BJ (cell line): ENCODE data around the gene GYG2. TPM values are rescaled to one million over a fixed set of nuclear protein-coding genes. Genes with fewer than 3 reads are reported as not detected.

Experiments used
- CTCF ChIA-PET: fragments of 350-600 bp; formaldehyde crosslinking; extraction: SDS; loops from one replicate; lab custom pipeline; 2021; ENCODE audit warnings: antibody characterized with exemption, inconsistent platforms; lab: Yijun Ruan, JAX
- POLR2A ChIA-PET: fragments of 300-600 bp; sonication (Branson Sonifier 250); formaldehyde crosslinking; extraction: SDS; loops from one replicate; lab custom pipeline; 2021; ENCODE audit warnings: antibody characterized with exemption; lab: Charles Lee
- DNase-seq: peaks from one replicate; pipeline ENCODE4 v3.0.0-alpha.2; 2011; ENCODE audit warnings: low read depth
- H3K27me3 ChIP-seq: 2 replicates; pipeline ENCODE4 v1.6.0; 2011; ENCODE audit warnings: low read length; ENCODE audit not compliant: control insufficient read depth, insufficient read depth
- H3K36me3 ChIP-seq: 2 replicates; pipeline ENCODE4 v1.5.1; 2011; ENCODE audit warnings: low read length; ENCODE audit not compliant: control insufficient read depth, insufficient read depth
- H3K4me3 ChIP-seq: 2 replicates; pipeline ENCODE4 v1.5.1; 2011; ENCODE audit warnings: low read depth, mild to moderate bottlenecking, control low read depth, low read length
- CTCF ChIP-seq: IDR thresholded peaks from 2 replicates; pipeline ENCODE4 v1.5.1; 2011; ENCODE audit warnings: low read depth, mild to moderate bottlenecking, control low read depth, inconsistent platforms, low read length, moderate library complexity; ENCODE audit not compliant: insufficient read depth
- polyA plus RNA-seq: library from polyadenylated mRNA; depleted of rRNA; stranded (reverse); fragments of >200 nt; gene quantifications from 2 replicates; pipeline ENCODE4 v1.2.3, GENCODE V29; 2011

Gene GYG2
- polyA plus RNA-seq, 1 experiment = 9.3 TPM

GRCh38 chrX:2872671-2873277, 44.0 kb downstream of the GYG2 start:
- H3K4me3 ChIP-seq = no peak overlapping the region
- no peak for TF ChIP-seq CTCF
- CTCF ChIA-PET = no interaction called here
- no peaks in the 10 kb centered on the region for H3K27me3 ChIP-seq
- no peak for DNase-seq
- no peaks in the 10 kb centered on the region for H3K36me3 ChIP-seq
- POLR2A ChIA-PET = no interaction called here

- no peaks in the 10 kb centered on the region for H3K36me3 ChIP-seq
- no peak for TF ChIP-seq CTCF
- DNase-seq = no peak
- no peaks in the 10 kb centered on the region for H3K27me3 ChIP-seq
- H3K4me3 ChIP-seq = no peak overlapping the region
- CTCF ChIA-PET = no interaction called here
- POLR2A ChIA-PET = no interaction called here
Observed at GRCh38 chrX:2874222-2875135, 45.7 kb downstream of the GYG2 start.

- POLR2A ChIA-PET = no interaction called here
- CTCF ChIA-PET = no interaction called here
- Histone ChIP-seq H3K4me3 (no peak overlapping the region), H3K36me3 (no peaks in the 10 kb centered on the region), H3K27me3 (no peaks in the 10 kb centered on the region)
- no peak for TF ChIP-seq CTCF
- no peak for DNase-seq
Observed at GRCh38 chrX:2875136-2875481, 46.4 kb downstream of the GYG2 start.

GRCh38 chrX:2875798-2876399, 47.2 kb downstream of the GYG2 start:
- peak; percentile 31 for TF ChIP-seq CTCF
- ChIA-PET CTCF (no interaction called here), POLR2A (no interaction called here)
- no peak for DNase-seq
- H3K36me3 ChIP-seq = no peaks in the 10 kb centered on the region
- no peak overlapping the region for H3K4me3 ChIP-seq
- no peaks in the 10 kb centered on the region for H3K27me3 ChIP-seq

GRCh38 chrX:2878563-2878962, 49.8 kb downstream of the GYG2 start:
- H3K36me3 ChIP-seq = no peaks in the 10 kb centered on the region
- DNase-seq = no peak
- ChIA-PET POLR2A (interaction anchor here (0.7 kb wide), 1 partner anchor 50 kb away, joined by 3 read pairs; the partner anchor contains the start of gene ARSD), CTCF (no interaction called here)
- H3K27me3 ChIP-seq = no peaks in the 10 kb centered on the region
- TF ChIP-seq CTCF = no peak
- H3K4me3 ChIP-seq = no peak overlapping the region
